HEK293 (cell line): Measurements from ENCODE around the gene MYOM3.
A peak's percentile ranks its signal among the peaks of the same experiment; 100 is the strongest.

Experiments used
- CTCF ChIA-PET: fragments of 350-600 bp; formaldehyde crosslinking; extraction: SDS; loops from one replicate; lab custom pipeline; 2021; ENCODE audit warnings: antibody characterized with exemption; lab: Yijun Ruan, JAX
- POLR2A ChIA-PET: fragments of 300-600 bp; formaldehyde crosslinking; extraction: SDS; loops from one replicate; lab custom pipeline; 2020; ENCODE audit warnings: antibody characterized with exemption, inconsistent platforms; lab: Yijun Ruan, JAX
- H3K27ac ChIP-seq: fragments of 200-500 bp; sonication (Bioruptor generic); 2 replicates; pipeline ENCODE4 v1.5.1; 2014; ENCODE audit warnings: low read depth, low read length, control low read depth, inconsistent platforms; ENCODE audit errors: extremely low read depth
- H3K36me3 ChIP-seq, 2 experiments: fragments of 200-500 bp in 1 of 2; sonication (Bioruptor generic) in 1 of 2; 1 replicate in 1 of 2; 2 replicates in 1 of 2; pipeline ENCODE4 v1.5.1; 2014 to 2017; ENCODE audit warnings: inconsistent platforms in 2 of 2, low read length in 2 of 2; ENCODE audit not compliant: control insufficient read depth in 2 of 2, insufficient read depth in 1 of 2
- H3K4me1 ChIP-seq: fragments of 200-500 bp; sonication (Bioruptor generic); 2 replicates; pipeline ENCODE4 v1.5.1; 2014; ENCODE audit warnings: mild to moderate bottlenecking, low read length, inconsistent platforms; ENCODE audit not compliant: control insufficient read depth, insufficient read depth
- H3K4me3 ChIP-seq: 2 replicates; pipeline ENCODE4 v1.5.1; 2011; ENCODE audit warnings: low read depth, mild to moderate bottlenecking, control low read depth, low read length, moderate library complexity
- H3K9me3 ChIP-seq: fragments of 200-500 bp; sonication (Bioruptor generic); 2 replicates; pipeline ENCODE4 v1.5.1; 2014; ENCODE audit warnings: low read depth, low read length, inconsistent platforms; ENCODE audit not compliant: control insufficient read depth, insufficient read depth
- BCL11B ChIP-seq: fragments of 450-650 bp; formaldehyde crosslinking; IDR thresholded peaks from 2 replicates; pipeline ENCODE4 v1.5.1; 2016; ENCODE audit warnings: low read depth, missing biosample characterization, missing genetic modification characterization
- BCL6B ChIP-seq: fragments of 450-650 bp; formaldehyde crosslinking; IDR thresholded peaks from 2 replicates; pipeline ENCODE4 v1.5.1; 2017; ENCODE audit warnings: missing biosample characterization, missing genetic modification characterization
- GFI1B ChIP-seq: fragments of 450-650 bp; formaldehyde crosslinking; IDR thresholded peaks from 2 replicates; pipeline ENCODE4 v1.5.1; 2016; ENCODE audit warnings: missing biosample characterization, missing genetic modification characterization
- GLIS1 ChIP-seq: fragments of 450-650 bp; formaldehyde crosslinking; IDR thresholded peaks from 2 replicates; pipeline ENCODE4 v1.5.1; 2016; ENCODE audit warnings: missing biosample characterization, missing genetic modification characterization
- HOXC10 ChIP-seq: sonication (generic); formaldehyde crosslinking; IDR thresholded peaks from 2 replicates; pipeline ENCODE4 v1.8.1; 2023; ENCODE audit warnings: mild to moderate bottlenecking, missing genetic modification reagents
- KLF1 ChIP-seq: fragments of 450-650 bp; formaldehyde crosslinking; IDR thresholded peaks from 2 replicates; pipeline ENCODE4 v1.5.1; 2016; ENCODE audit warnings: missing biosample characterization, missing genetic modification characterization
- WT1 ChIP-seq: fragments of 450-650 bp; formaldehyde crosslinking; IDR thresholded peaks from 2 replicates; pipeline ENCODE4 v1.5.1; 2016; ENCODE audit warnings: missing biosample characterization, missing genetic modification characterization
- ZBTB20 ChIP-seq: fragments of 450-650 bp; formaldehyde crosslinking; IDR thresholded peaks from 2 replicates; pipeline ENCODE4 v1.5.1; 2016; ENCODE audit warnings: missing biosample characterization, missing genetic modification characterization
- ZFP3 ChIP-seq: fragments of 450-650 bp; formaldehyde crosslinking; IDR thresholded peaks from 2 replicates; pipeline ENCODE4 v1.5.1; 2016; ENCODE audit warnings: low read depth, missing biosample characterization, missing genetic modification characterization
- ZIC2 ChIP-seq: fragments of 450-650 bp; formaldehyde crosslinking; IDR thresholded peaks from 2 replicates; pipeline ENCODE4 v1.5.1; 2016; ENCODE audit warnings: missing biosample characterization, missing genetic modification characterization
- ZNF10 ChIP-seq: fragments of 450-650 bp; formaldehyde crosslinking; IDR thresholded peaks from 2 replicates; pipeline ENCODE4 v1.5.1; 2017; ENCODE audit warnings: missing biosample characterization, missing genetic modification characterization
- ZNF112 ChIP-seq: fragments of 450-650 bp; formaldehyde crosslinking; IDR thresholded peaks from 2 replicates; pipeline ENCODE4 v1.5.0; 2017; ENCODE audit warnings: missing biosample characterization, missing genetic modification characterization
- ZNF148 ChIP-seq: fragments of 450-650 bp; formaldehyde crosslinking; IDR thresholded peaks from 2 replicates; pipeline ENCODE4 v1.5.0; 2017; ENCODE audit warnings: missing biosample characterization, missing genetic modification characterization, borderline replicate concordance
- ZNF174 ChIP-seq: fragments of 450-650 bp; formaldehyde crosslinking; IDR thresholded peaks from 2 replicates; pipeline ENCODE4 v1.5.0; 2017; ENCODE audit warnings: missing biosample characterization, mild to moderate bottlenecking, missing genetic modification characterization
- ZNF175 ChIP-seq: fragments of 450-650 bp; formaldehyde crosslinking; IDR thresholded peaks from 2 replicates; pipeline ENCODE4 v1.5.1; 2016; ENCODE audit warnings: missing biosample characterization, missing genetic modification characterization
- ZNF223 ChIP-seq: fragments of 450-650 bp; formaldehyde crosslinking; IDR thresholded peaks from 2 replicates; pipeline ENCODE4 v1.5.1; 2016; ENCODE audit warnings: missing biosample characterization, missing genetic modification characterization
- ZNF335 ChIP-seq: fragments of 450-650 bp; formaldehyde crosslinking; conservative IDR thresholded peaks from 2 replicates; pipeline ENCODE4 v1.5.1; 2016; ENCODE audit warnings: missing biosample characterization, missing genetic modification characterization
- ZNF341 ChIP-seq: fragments of 450-650 bp; formaldehyde crosslinking; IDR thresholded peaks from 2 replicates; pipeline ENCODE4; 2016; ENCODE audit warnings: low read depth, missing biosample characterization, missing genetic modification characterization
- ZNF362 ChIP-seq: fragments of 450-650 bp; formaldehyde crosslinking; IDR thresholded peaks from 2 replicates; pipeline ENCODE4 v1.5.1; 2016; ENCODE audit warnings: missing biosample characterization, missing genetic modification characterization
- ZNF513 ChIP-seq: fragments of 450-650 bp; IDR thresholded peaks from 2 replicates; pipeline ENCODE4 v1.5.1; 2018; ENCODE audit warnings: missing biosample characterization, missing genetic modification characterization
- ZNF544 ChIP-seq: fragments of 450-650 bp; formaldehyde crosslinking; IDR thresholded peaks from 2 replicates; pipeline ENCODE4 v1.5.0; 2017; ENCODE audit warnings: missing biosample characterization, missing genetic modification characterization
- ZNF692 ChIP-seq: fragments of 450-650 bp; formaldehyde crosslinking; IDR thresholded peaks from 2 replicates; pipeline ENCODE4 v1.5.1; 2016; ENCODE audit warnings: missing biosample characterization, missing genetic modification characterization
- ZNF701 ChIP-seq: fragments of 450-650 bp; formaldehyde crosslinking; IDR thresholded peaks from 2 replicates; pipeline ENCODE4 v1.5.1; 2016; ENCODE audit warnings: missing biosample characterization, missing genetic modification characterization
- ZSCAN23 ChIP-seq: fragments of 450-650 bp; formaldehyde crosslinking; IDR thresholded peaks from 2 replicates; pipeline ENCODE4 v1.5.1; 2016; ENCODE audit warnings: missing biosample characterization, missing genetic modification characterization

MYOM3 gene

GRCh38 chr1:24126018-24126671, 14.2 kb upstream of the MYOM3 start:
- Histone ChIP-seq H3K27ac (no peak overlapping the region), H3K4me1 (no peaks in the 10 kb centered on the region), H3K4me3 (no peak overlapping the region), H3K9me3 (no peaks in the 10 kb centered on the region), H3K36me3 (no peaks in the 10 kb centered on the region)
- TF ChIP-seq ZNF544: no peak
- TF ChIP-seq ZNF112 (tag by site-specific recombination): no peak
- TF ChIP-seq ZNF341 (tag by site-specific recombination): peak; percentile 28; the same call in 1 of the 2 replicates
- peak; percentile 32; the same call in 1 of the 2 replicates for TF ChIP-seq ZBTB20 (tag by site-specific recombination)
- TF ChIP-seq ZNF174 (tag by site-specific recombination): no peak
- no peak for TF ChIP-seq ZNF692 (tag by site-specific recombination)
- ChIA-PET POLR2A (interaction anchor here (0.6 kb wide), 1 partner anchor 232 kb away, joined by 3 read pairs; no protein-coding TSS in a partner anchor), CTCF (interaction anchor here (0.6 to 3.5 kb wide), 8 partner anchors 14 to 874 kb away, joined by 3 to 15 read pairs (median 4); partner anchors contain the start of gene MYOM3)

GRCh38 chr1:24125456-24125855, 13.5 kb upstream of the MYOM3 start:
- Histone ChIP-seq H3K36me3 (no peaks in the 10 kb centered on the region), H3K4me3 (no peak overlapping the region), H3K27ac (no peak overlapping the region), H3K4me1 (no peaks in the 10 kb centered on the region), H3K9me3 (no peaks in the 10 kb centered on the region)
- ChIA-PET CTCF (interaction anchor here (1.3 to 3.5 kb wide), 3 partner anchors 24 to 266 kb away, joined by 3 to 15 read pairs (median 9); no protein-coding TSS in a partner anchor), POLR2A (interaction anchor here (0.6 kb wide), 1 partner anchor 233 kb away, joined by 3 read pairs; no protein-coding TSS in a partner anchor)
- TF ChIP-seq ZNF513: no peak
- TF ChIP-seq ZNF10 (tag by site-specific recombination): no peak
- TF ChIP-seq ZNF175 (tag by site-specific recombination): no peak
- TF ChIP-seq KLF1: no peak
- no peak for TF ChIP-seq ZIC2 (tag by site-specific recombination)
- TF ChIP-seq ZNF335 (tag by site-specific recombination): no peak
- no peak for TF ChIP-seq BCL6B (tag by site-specific recombination)
- no peak for TF ChIP-seq ZSCAN23 (tag by site-specific recombination)
- TF ChIP-seq BCL11B (tag by site-specific recombination): no peak
- TF ChIP-seq WT1 (tag by site-specific recombination): no peak
- no peak for TF ChIP-seq GFI1B (tag by site-specific recombination)
- TF ChIP-seq ZFP3 (tag by site-specific recombination): no peak
- TF ChIP-seq GLIS1 (tag by site-specific recombination): no peak
- no peak for TF ChIP-seq HOXC10 (CRISPR knock-in tag)
- TF ChIP-seq ZNF148: no peak
- no peak for TF ChIP-seq ZNF701 (tag by site-specific recombination)
- no peak for TF ChIP-seq ZNF362
- no peak for TF ChIP-seq ZNF223 (tag by site-specific recombination)
